K562 (cell line): ENCODE results near the gene NRXN2. TPM values are rescaled to one million over a fixed set of nuclear protein-coding genes. Genes with fewer than 3 reads are reported as not detected.

Experiments used
- ATAC-seq: fragments of 200-7000 bp; cut with Tn5 transposase; 3 replicates; pipeline ENCODE4 v1.9.1; 2020; ENCODE audit warnings: moderate library complexity
- BruUV-seq: library from RNA; stranded (reverse); fragments of 400-500 nt; replicated peaks from 2 replicates; lab custom pipeline; 2021; lab: Mats Ljungman, UMichigan
- CTCF ChIA-PET: fragments of 300-600 bp; formaldehyde crosslinking; extraction: SDS; loops from one replicate; lab custom pipeline; 2021; ENCODE audit warnings: low intra/inter-chr PET ratio; lab: Yijun Ruan, JAX
- POLR2A ChIA-PET: fragments of 300-600, 350-650 bp; sonication (Branson Sonifier 250); formaldehyde crosslinking; extraction: SDS; loops from one replicate; lab custom pipeline; 2021; ENCODE audit warnings: antibody characterized with exemption, inconsistent platforms; lab: Yijun Ruan, JAX
- DNase-seq, 4 experiments: peaks; one replicate each; pipeline versions ENCODE4 v3.0.0 to v3.0.0-alpha.2; 2011 to 2018; ENCODE audit warnings: low spot score in 3 of 4, mixed read lengths in 3 of 4; ENCODE audit errors: extremely low read depth in 1 of 4
- FAIRE-seq: peaks from 2 replicates; lab custom pipeline; 2011; peaks lifted over from hg19 to GRCh38; lab: Jason Lieb, UNC
- H2AFZ ChIP-seq: 2 replicates; pipeline ENCODE4 v1.6.0; 2011; ENCODE audit warnings: low read depth, low read length, control low read depth, inconsistent platforms
- H3K27ac ChIP-seq: fragments of 200-600 bp; 3 replicates; pipeline ENCODE4 v1.8.0; 2011; ENCODE audit warnings: low read depth, mild to moderate bottlenecking, control low read depth, inconsistent platforms, low read length, moderate library complexity, mixed read lengths; ENCODE audit errors: extremely low read depth
- H3K27me3 ChIP-seq, 2 experiments: fragments of 300-600 bp in 1 of 2; 2 replicates in 1 of 2; 3 replicates in 1 of 2; pipeline versions ENCODE4 v1.6.0 to v1.8.0; 2011; ENCODE audit warnings: inconsistent platforms in 2 of 2, low read length in 2 of 2, mild to moderate bottlenecking in 1 of 2, mixed read lengths in 1 of 2, moderate library complexity in 1 of 2; ENCODE audit not compliant: control insufficient read depth in 2 of 2, insufficient read depth in 2 of 2
- H3K36me3 ChIP-seq: fragments of 300-600 bp; 3 replicates; pipeline ENCODE4 v1.8.0; 2011; ENCODE audit warnings: mild to moderate bottlenecking, low read length, inconsistent platforms; ENCODE audit not compliant: control insufficient read depth, insufficient read depth
- H3K4me1 ChIP-seq, 2 experiments: fragments of 200-600 bp in 1 of 2; replicated peaks in 1 of 2; 2 replicates in 1 of 2; 3 replicates in 1 of 2; pipeline versions ENCODE4 v1.5.1 to v1.8.0; 2011; ENCODE audit warnings: inconsistent platforms in 2 of 2, low read length in 2 of 2, mild to moderate bottlenecking in 1 of 2, mixed read lengths in 1 of 2, moderate library complexity in 1 of 2; ENCODE audit not compliant: control insufficient read depth in 2 of 2, insufficient read depth in 2 of 2
- H3K4me2 ChIP-seq: 2 replicates; pipeline ENCODE4 v1.6.1; 2011; ENCODE audit warnings: low read length, control low read depth, inconsistent platforms, mixed read lengths; ENCODE audit not compliant: insufficient read depth
- H3K4me3 ChIP-seq: fragments of 200-600 bp; sonication (generic), shearing (Covaris generic); 2 replicates; pipeline ENCODE4 v1.5.1; 2016; ENCODE audit warnings: control low read depth, inconsistent platforms
- H3K79me2 ChIP-seq: fragments of 200-600 bp; 3 replicates; pipeline ENCODE4 v1.8.0; 2011; ENCODE audit warnings: low read length, inconsistent platforms; ENCODE audit not compliant: control insufficient read depth, insufficient read depth
- H3K9ac ChIP-seq, 2 experiments: 2 replicates each; pipeline versions ENCODE4 v1.6.0 to v1.6.1; 2011; ENCODE audit warnings: low read depth in 2 of 2, low read length in 2 of 2, control low read depth in 1 of 2, inconsistent platforms in 1 of 2, mild to moderate bottlenecking in 1 of 2, mixed read lengths in 1 of 2; ENCODE audit not compliant: insufficient read depth in 1 of 2
- H3K9me1 ChIP-seq: one replicate; pipeline ENCODE4 v1.6.0; 2011; ENCODE audit warnings: inconsistent platforms, mild to moderate bottlenecking, low read length, moderate library complexity; ENCODE audit not compliant: control insufficient read depth, insufficient read depth
- H3K9me3 ChIP-seq: replicated peaks from 2 replicates; pipeline ENCODE4 v1.5.1; 2011; ENCODE audit warnings: low read depth, low read length, inconsistent platforms; ENCODE audit not compliant: control insufficient read depth, insufficient read depth
- H4K20me1 ChIP-seq: replicated peaks from 2 replicates; pipeline ENCODE4 v1.6.1; 2011; ENCODE audit warnings: low read length, inconsistent platforms, mixed read lengths; ENCODE audit not compliant: control insufficient read depth, insufficient read depth
- KAT7 ChIP-seq: sonication (generic); formaldehyde crosslinking; IDR thresholded peaks from 2 replicates; pipeline ENCODE4 v1.8.0; 2022; ENCODE audit warnings: missing genetic modification reagents, mild to moderate bottlenecking, borderline replicate concordance
- MECOM ChIP-seq: fragments of 250-450 bp; sonication (Bioruptor Pico); IDR thresholded peaks from 2 replicates; pipeline ENCODE4 v1.8.0; 2022; ENCODE audit warnings: inconsistent platforms
- SRSF3 ChIP-seq: fragments of 200-400 bp; formaldehyde crosslinking; IDR thresholded peaks from 2 replicates; pipeline ENCODE4 v1.6.1; 2016; ENCODE audit warnings: mild to moderate bottlenecking, low read length, moderate library complexity; ENCODE audit not compliant: insufficient read depth
- USF1 ChIP-seq: sonication (generic); formaldehyde crosslinking; IDR thresholded peaks from 2 replicates; pipeline ENCODE4 v1.9.0; 2022; ENCODE audit warnings: mild to moderate bottlenecking, missing genetic modification reagents
- USF2 ChIP-seq: sonication (generic); formaldehyde crosslinking; IDR thresholded peaks from 2 replicates; pipeline ENCODE4 v1.5.0; 2020; ENCODE audit warnings: missing genetic modification reagents
- ZBTB43 ChIP-seq: sonication (generic); formaldehyde crosslinking; IDR thresholded peaks from 2 replicates; pipeline ENCODE4 v1.8.0; 2023; ENCODE audit warnings: mild to moderate bottlenecking, missing genetic modification reagents
- WGBS: fragments of 100-300 bp; shearing (Covaris generic); methylation state at CpG from one replicate; pipeline ENCODE4 v1.1.6; 2016; ENCODE audit warnings: low coverage, mixed read lengths; ENCODE audit not compliant: insufficient coverage; ENCODE audit errors: missing lambda C conversion rate; 5-methylcytosine and 5-hydroxymethylcytosine counted together
- in situ Hi-C: fragments of 300-500 bp; cut with MboI; formaldehyde crosslinking; loops from 4 replicates; pipeline ENCODE4 v1.15.0; 2018; ENCODE audit warnings: inconsistent platforms, mixed read lengths
- intact Hi-C: fragments of 100-400 bp; cut with micrococcal nuclease; formaldehyde crosslinking; loops from 2 replicates; pipeline ENCODE4 v1.14.2; 2022
- polyA plus RNA-seq, 8 experiments: library from polyadenylated mRNA; depleted of rRNA in 4 of 8; stranded (reverse) in 5 of 8; unstranded in 3 of 8; fragments of >200 nt; fragmentation: Nextera tagmentation in 2 of 8; fragmentation: Illumina TruSeq in 1 of 8; extraction: Ambion mirVana in 2 of 8; extraction: Trizol in 1 of 8; gene quantifications; 2 replicates each; pipeline versions ENCODE4 v1.2.1 to v1.2.3, GENCODE V29; 2011 to 2014; ENCODE audit warnings: inconsistent platforms in 1 of 8, missing spikeins in 1 of 8
- total RNA-seq, 7 experiments: library from RNA; depleted of rRNA in 6 of 7; stranded (reverse); fragments of >200 nt in 6 of 7; fragmentation: Illumina TruSeq in 2 of 7; extraction: Trizol in 2 of 7; gene quantifications; 2 replicates each; pipeline versions ENCODE4 v1.2.1 to v1.2.3, GENCODE V29; 2011 to 2021; ENCODE audit warnings: low replicate concordance in 1 of 7

Gene NRXN2
- total and polyA plus RNA-seq, 9 of the 15 experiments (the other 6 are each of a cell fraction or from before 2014, with no cell fraction given), result 0.07 to 0.47 (median 0.15) TPM; not detected in 4

- DNase-seq, result no peak
- in situ Hi-C loops, result no loop called here
- Histone ChIP-seq H3K27ac (no peak overlapping the region), H4K20me1 (no peaks in the 10 kb centered on the region), H3K79me2 (no peaks in the 10 kb centered on the region), H3K4me1 (peaks cover 3 to 17% of the 10 kb centered on the region in 2 experiments; a peak in 3 of 5 replicates), H3K9me1 (peaks cover 3% of the 10 kb centered on the region), H3K9me3 (no peaks in the 10 kb centered on the region), H3K4me3 (no peak overlapping the region), H3K4me2 (no peak overlapping the region), H3K9ac (0 out of 4 replicates have a peak overlapping the region, but pooled peaks of 1 of the 2 experiments have one; percentile 46), H2AFZ (no peak overlapping the region), H3K27me3 (peaks cover 23 to 74% of the 10 kb centered on the region in 2 experiments), H3K36me3 (no peaks in the 10 kb centered on the region)
- POLR2A ChIA-PET, result no interaction called here
- intact Hi-C loops, result no loop called here
- no peak for FAIRE-seq
- WGBS, result 19% methylated on average over 15 of the region's 15 CpGs
- BruUV-seq, result no TSS peak
- CTCF ChIA-PET, result no interaction called here
- no peak; the same call in 2 of the 3 replicates for ATAC-seq
- TF ChIP-seq MECOM (CRISPR knock-in tag) (no peak), ZBTB43 (CRISPR knock-in tag) (no peak), KAT7 (CRISPR knock-in tag) (no peak), USF1 (CRISPR knock-in tag) (peak; percentile 65), SRSF3 (no peak), USF2 (CRISPR knock-in tag) (peak; percentile 56)
These were observed 140.1 kb downstream of the NRXN2 start for GRCh38 chr11:64582885-64583284.
